Bronchial epithelial cell (primary cell): ENCODE results near the gene TRERF1. TPM values are rescaled to one million over a fixed set of nuclear protein-coding genes. Genes with fewer than 3 reads are reported as not detected.

Experiments
- DNase-seq: peaks from one replicate; pipeline ENCODE4 v3.0.0-alpha.2; 2010; ENCODE audit warnings: low read depth
- FAIRE-seq: peaks from 2 replicates; lab custom pipeline; 2011; peaks lifted over from hg19 to GRCh38; lab: Jason Lieb, UNC
- H3K27me3 ChIP-seq: 2 replicates; pipeline ENCODE4 v1.5.1; 2011; ENCODE audit warnings: low read length; ENCODE audit not compliant: control insufficient read depth, insufficient read depth
- H3K36me3 ChIP-seq: 2 replicates; pipeline ENCODE4 v1.5.1; 2011; ENCODE audit warnings: low read length; ENCODE audit not compliant: control insufficient read depth, insufficient read depth
- H3K4me3 ChIP-seq: 2 replicates; pipeline ENCODE4 v1.5.1; 2011; ENCODE audit warnings: mild to moderate bottlenecking, low read depth, low read length, control low read depth
- CTCF ChIP-seq: IDR thresholded peaks from 2 replicates; pipeline ENCODE4 v1.5.1; 2011; ENCODE audit warnings: mild to moderate bottlenecking, moderate library complexity, low read length, control low read depth, inconsistent platforms; ENCODE audit not compliant: insufficient read depth, severe bottlenecking
- total RNA-seq: library from RNA; depleted of rRNA; stranded (reverse); fragments of >200 nt; gene quantifications from 2 replicates; pipeline ENCODE4 v1.2.1, GENCODE V29; 2014

Gene TRERF1
- total RNA-seq, 1 donor from 2014 or later, result 1.8 TPM

GRCh38 chr6:42368181-42368580, 83.5 kb downstream of the TRERF1 start:
- TF ChIP-seq CTCF, result no peak
- FAIRE-seq (no peak), DNase-seq (no peak)
- Histone ChIP-seq H3K4me3 (no peak overlapping the region), H3K27me3 (no peaks in the 10 kb centered on the region), H3K36me3 (peaks cover 1% of the 10 kb centered on the region)

- TF ChIP-seq CTCF, result no peak
- Histone ChIP-seq H3K36me3 (peaks cover 3% of the 10 kb centered on the region), H3K27me3 (no peaks in the 10 kb centered on the region), H3K4me3 (no peak overlapping the region)
- FAIRE-seq (no peak), DNase-seq (no peak)
Observed at GRCh38 chr6:42367353-42368011, 84.2 kb downstream of the TRERF1 start.

GRCh38 chr6:42366999-42367352, 84.8 kb downstream of the TRERF1 start:
- Histone ChIP-seq H3K36me3 (peaks cover 3% of the 10 kb centered on the region), H3K27me3 (no peaks in the 10 kb centered on the region), H3K4me3 (no peak overlapping the region)
- FAIRE-seq, result no peak
- no peak for TF ChIP-seq CTCF
- DNase-seq, result no peak

- Histone ChIP-seq H3K27me3 (no peaks in the 10 kb centered on the region), H3K36me3 (peaks cover 3% of the 10 kb centered on the region), H3K4me3 (no peak overlapping the region)
- no peak for TF ChIP-seq CTCF
- FAIRE-seq (no peak), DNase-seq (no peak)
Observed at GRCh38 chr6:42366011-42366705, 85.6 kb downstream of the TRERF1 start.

GRCh38 chr6:42365021-42365420, 86.7 kb downstream of the TRERF1 start:
- no peak for TF ChIP-seq CTCF
- no peak for FAIRE-seq
- H3K36me3 ChIP-seq, result peaks cover 1% of the 10 kb centered on the region
- no peaks in the 10 kb centered on the region for H3K27me3 ChIP-seq
- DNase-seq, result no peak
- H3K4me3 ChIP-seq, result no peak overlapping the region
